Endodermal cell (in vitro differentiated cells): ENCODE data around the gene INMT. TPM values are rescaled to one million over a fixed set of nuclear protein-coding genes. Genes with fewer than 3 reads are reported as not detected.
A peak's percentile ranks its signal among the peaks of the same experiment; 100 is the strongest.

Source experiments
- DNase-seq: peaks from one replicate; pipeline ENCODE4 v3.0.0-alpha.2; 2017
- H3K27ac ChIP-seq: 2 replicates; pipeline ENCODE4 v1.5.1; 2013; ENCODE audit warnings: mild to moderate bottlenecking, low read depth, low read length, moderate library complexity
- H3K27me3 ChIP-seq: 2 replicates; pipeline ENCODE4 v1.6.1; 2013; ENCODE audit warnings: mild to moderate bottlenecking, low read length, moderate library complexity; ENCODE audit not compliant: insufficient read depth, control insufficient read depth, poor library complexity, severe bottlenecking
- H3K36me3 ChIP-seq: 2 replicates; pipeline ENCODE4 v1.7.0; 2013; ENCODE audit warnings: mild to moderate bottlenecking, low read length, moderate library complexity; ENCODE audit not compliant: control insufficient read depth, insufficient read depth
- H3K4me1 ChIP-seq: one replicate; pipeline ENCODE4 v1.7.0; 2013; ENCODE audit warnings: low read length; ENCODE audit not compliant: control insufficient read depth, insufficient read depth
- H3K4me3 ChIP-seq: 2 replicates; pipeline ENCODE4 v1.5.1; 2013; ENCODE audit warnings: mild to moderate bottlenecking, low read length, moderate library complexity
- H3K9ac ChIP-seq: 2 replicates; pipeline ENCODE4 v1.6.1; 2013; ENCODE audit warnings: mild to moderate bottlenecking, low read length, moderate library complexity; ENCODE audit not compliant: poor library complexity, severe bottlenecking; ENCODE audit errors: extremely low read depth
- H3K9me3 ChIP-seq: 2 replicates; pipeline ENCODE4 v1.6.1; 2013; ENCODE audit warnings: mild to moderate bottlenecking, low read length, moderate library complexity; ENCODE audit not compliant: control insufficient read depth
- H3K27ac Mint-ChIP-seq: 2 replicates; pipeline ENCODE4 v1.8.0; 2020; ENCODE audit warnings: mixed read lengths
- H3K27me3 Mint-ChIP-seq: 2 replicates; pipeline ENCODE4 v1.8.0; 2021; ENCODE audit warnings: mild to moderate bottlenecking, mixed read lengths; ENCODE audit not compliant: insufficient read depth
- H3K36me3 Mint-ChIP-seq: 2 replicates; pipeline ENCODE4 v1.8.0; 2020; ENCODE audit warnings: low read depth, mixed read lengths
- H3K4me1 Mint-ChIP-seq: 2 replicates; pipeline ENCODE4 v1.8.0; 2020; ENCODE audit warnings: mixed read lengths
- H3K4me3 Mint-ChIP-seq: 2 replicates; pipeline ENCODE4 v1.8.0; 2020; ENCODE audit warnings: mild to moderate bottlenecking, moderate library complexity, mixed read lengths
- H3K9me3 Mint-ChIP-seq: 2 replicates; pipeline ENCODE4 v1.8.0; 2020; ENCODE audit warnings: mild to moderate bottlenecking, mixed read lengths
- WGBS, 2 experiments: methylation state at CpG; one replicate each; pipeline versions ENCODE4 v1.1.5 to v1.1.7; 2013; ENCODE audit warnings: missing lambda C conversion rate in 2 of 2, mixed read lengths in 1 of 2; ENCODE audit not compliant: insufficient coverage in 1 of 2, insufficient read length in 1 of 2; 5-methylcytosine and 5-hydroxymethylcytosine counted together
- total RNA-seq, 2 donors: library from RNA; stranded (reverse); fragmentation: NEBNext Ultra II Directional in 1 of 2; extraction: Animal tissue kit (Norgen Biotek cat#: 25700) in 1 of 2; gene quantifications; 2 replicates in 1 of 2; 3 replicates in 1 of 2; pipeline ENCODE4 v1.2.1, GENCODE V29; 2021
- TF ChIP-seq, protein P1 (sequence below): fragments of 200-600 bp; sonication (generic); conservative IDR thresholded peaks from 2 replicates; pipeline ENCODE4 v1.5.0; 2021; ENCODE audit warnings: antibody characterized with exemption, mild to moderate bottlenecking

Gene INMT
- total RNA-seq, 2 donors from 2014 or later: 3.0 to 3.3 TPM

- H3K4me3 ChIP-seq: peak within 1 kb of the TSS; percentile 90
- TF ChIP-seq, protein P1, sequence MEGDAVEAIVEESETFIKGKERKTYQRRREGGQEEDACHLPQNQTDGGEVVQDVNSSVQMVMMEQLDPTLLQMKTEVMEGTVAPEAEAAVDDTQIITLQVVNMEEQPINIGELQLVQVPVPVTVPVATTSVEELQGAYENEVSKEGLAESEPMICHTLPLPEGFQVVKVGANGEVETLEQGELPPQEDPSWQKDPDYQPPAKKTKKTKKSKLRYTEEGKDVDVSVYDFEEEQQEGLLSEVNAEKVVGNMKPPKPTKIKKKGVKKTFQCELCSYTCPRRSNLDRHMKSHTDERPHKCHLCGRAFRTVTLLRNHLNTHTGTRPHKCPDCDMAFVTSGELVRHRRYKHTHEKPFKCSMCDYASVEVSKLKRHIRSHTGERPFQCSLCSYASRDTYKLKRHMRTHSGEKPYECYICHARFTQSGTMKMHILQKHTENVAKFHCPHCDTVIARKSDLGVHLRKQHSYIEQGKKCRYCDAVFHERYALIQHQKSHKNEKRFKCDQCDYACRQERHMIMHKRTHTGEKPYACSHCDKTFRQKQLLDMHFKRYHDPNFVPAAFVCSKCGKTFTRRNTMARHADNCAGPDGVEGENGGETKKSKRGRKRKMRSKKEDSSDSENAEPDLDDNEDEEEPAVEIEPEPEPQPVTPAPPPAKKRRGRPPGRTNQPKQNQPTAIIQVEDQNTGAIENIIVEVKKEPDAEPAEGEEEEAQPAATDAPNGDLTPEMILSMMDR: no peak
- peak within 1 kb of the TSS; percentile 83 for H3K9ac ChIP-seq
- 3 to 9% methylated on average over 24 to 62 of the region's 62 CpGs for WGBS, 2 experiments
- peaks cover 10% of the 10 kb centered on the region for H3K4me1 Mint-ChIP-seq
- H3K36me3 Mint-ChIP-seq: no peaks in the 10 kb centered on the region
- DNase-seq: peak; percentile 92
- H3K27ac Mint-ChIP-seq: peak within 1 kb of the TSS; percentile 27
- H3K36me3 ChIP-seq: no peaks in the 10 kb centered on the region
- no peaks in the 10 kb centered on the region for H3K27me3 ChIP-seq
- H3K4me1 ChIP-seq: no peaks in the 10 kb centered on the region
- no peaks in the 10 kb centered on the region for H3K9me3 ChIP-seq
- H3K9me3 Mint-ChIP-seq: no peaks in the 10 kb centered on the region
- H3K27me3 Mint-ChIP-seq: peaks cover 13% of the 10 kb centered on the region
- peak within 1 kb of the TSS; percentile 64 for H3K4me3 Mint-ChIP-seq
- peak within 1 kb of the TSS; percentile 69 for H3K27ac ChIP-seq
These were observed 19.4 kb downstream of the INMT start, which contains the start of gene MINDY4 for GRCh38 chr7:30771174-30771879. MINDY4 (plus strand) TSS chr7:30771417; CDS start chr7:30771494, 77 bp downstream.

- TF ChIP-seq, protein P1: no peak
- peak overlapping the region; percentile 69 for H3K27ac ChIP-seq
- Mint-ChIP-seq H3K36me3 (no peaks in the 10 kb centered on the region), H3K9me3 (no peaks in the 10 kb centered on the region), H3K4me3 (peak overlapping the region; percentile 64), H3K27me3 (peaks cover 8% of the 10 kb centered on the region), H3K27ac (peak overlapping the region; percentile 9), H3K4me1 (peaks cover 10% of the 10 kb centered on the region)
- peak overlapping the region; percentile 83 for H3K9ac ChIP-seq
- peak overlapping the region; percentile 90 for H3K4me3 ChIP-seq
- peak; percentile 53 for DNase-seq
- no peaks in the 10 kb centered on the region for H3K27me3 ChIP-seq
- H3K4me1 ChIP-seq: no peaks in the 10 kb centered on the region
- 16 to 20% methylated on average over 11 to 15 of the region's 15 CpGs for WGBS, 2 experiments
- no peaks in the 10 kb centered on the region for H3K36me3 ChIP-seq
- no peaks in the 10 kb centered on the region for H3K9me3 ChIP-seq
These were observed 20.0 kb downstream of the INMT start for GRCh38 chr7:30771880-30772425.

DNA sequence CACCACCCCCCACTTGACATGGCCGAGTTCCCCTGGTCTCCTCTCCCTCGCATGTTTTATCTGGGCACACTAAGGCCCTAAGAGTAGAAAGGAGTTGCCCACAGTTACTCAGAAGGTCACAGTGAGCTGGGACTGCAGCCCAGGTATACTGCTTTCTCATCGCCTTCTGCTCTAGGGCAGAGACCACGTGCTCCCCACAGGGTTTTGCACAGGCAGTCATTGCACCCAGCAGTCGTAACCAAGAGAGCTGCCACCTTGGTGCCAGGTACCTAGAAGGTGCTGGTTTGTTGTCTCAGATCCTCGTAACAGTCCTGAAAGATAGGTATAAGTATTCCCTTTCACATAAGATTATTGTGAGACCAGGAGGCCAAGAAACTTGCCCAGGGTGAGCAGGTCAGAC lies 21.0 kb downstream of the INMT start:
- 91 to 94% methylated on average over 3 to 6 of the region's 6 CpGs for WGBS, 2 experiments
- Mint-ChIP-seq H3K4me1 (peaks cover 10% of the 10 kb centered on the region), H3K27me3 (peaks cover 1% of the 10 kb centered on the region), H3K36me3 (no peaks in the 10 kb centered on the region), H3K9me3 (no peaks in the 10 kb centered on the region), H3K27ac (no peak overlapping the region), H3K4me3 (no peak overlapping the region)
- Histone ChIP-seq H3K27ac (no peak overlapping the region), H3K4me3 (no peak overlapping the region), H3K9me3 (no peaks in the 10 kb centered on the region), H3K27me3 (no peaks in the 10 kb centered on the region), H3K36me3 (no peaks in the 10 kb centered on the region), H3K9ac (no peak overlapping the region), H3K4me1 (no peaks in the 10 kb centered on the region)
- DNase-seq: peak; percentile 21
- TF ChIP-seq, protein P1: no peak
